HFF-Myc (cell line): ENCODE data around the gene DSC2.

Experiments used
- DNase-seq: peaks from one replicate; pipeline ENCODE4 v3.0.0-alpha.2; 2011; ENCODE audit warnings: low read depth; ENCODE audit errors: extremely low read depth
- H3K4me3 ChIP-seq: replicated peaks from 2 replicates; pipeline ENCODE4 v1.5.1; 2011; ENCODE audit warnings: low read depth, mild to moderate bottlenecking, control low read depth, low read length
- TF ChIP-seq, protein P1 (sequence below): IDR thresholded peaks from 2 replicates; pipeline ENCODE4 v1.5.1; 2012; ENCODE audit warnings: mild to moderate bottlenecking, low read depth, low read length, control low read depth; ENCODE audit errors: missing control alignments

DSC2 gene

DNA sequence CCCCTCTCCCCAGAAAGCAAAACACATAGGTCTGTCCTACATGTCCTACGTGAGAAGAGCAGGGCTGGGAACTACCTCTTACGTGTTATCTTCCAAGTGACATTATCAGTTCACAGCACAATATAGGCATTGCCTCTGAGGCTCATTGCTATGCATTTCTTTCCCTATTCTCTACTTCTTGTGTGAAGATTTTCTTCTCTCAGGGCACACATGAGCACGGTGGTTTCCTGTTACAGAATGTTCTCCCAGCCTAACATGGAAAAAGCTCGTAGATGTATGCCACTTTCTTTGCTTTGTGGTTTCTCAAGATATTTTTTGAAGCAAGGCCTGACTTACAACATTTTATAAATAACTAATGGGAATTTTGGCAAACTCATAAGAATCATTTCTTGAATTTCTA is 40.3 kb downstream of the DSC2 start:
- no peak overlapping the region for H3K4me3 ChIP-seq
- TF ChIP-seq, protein P1, sequence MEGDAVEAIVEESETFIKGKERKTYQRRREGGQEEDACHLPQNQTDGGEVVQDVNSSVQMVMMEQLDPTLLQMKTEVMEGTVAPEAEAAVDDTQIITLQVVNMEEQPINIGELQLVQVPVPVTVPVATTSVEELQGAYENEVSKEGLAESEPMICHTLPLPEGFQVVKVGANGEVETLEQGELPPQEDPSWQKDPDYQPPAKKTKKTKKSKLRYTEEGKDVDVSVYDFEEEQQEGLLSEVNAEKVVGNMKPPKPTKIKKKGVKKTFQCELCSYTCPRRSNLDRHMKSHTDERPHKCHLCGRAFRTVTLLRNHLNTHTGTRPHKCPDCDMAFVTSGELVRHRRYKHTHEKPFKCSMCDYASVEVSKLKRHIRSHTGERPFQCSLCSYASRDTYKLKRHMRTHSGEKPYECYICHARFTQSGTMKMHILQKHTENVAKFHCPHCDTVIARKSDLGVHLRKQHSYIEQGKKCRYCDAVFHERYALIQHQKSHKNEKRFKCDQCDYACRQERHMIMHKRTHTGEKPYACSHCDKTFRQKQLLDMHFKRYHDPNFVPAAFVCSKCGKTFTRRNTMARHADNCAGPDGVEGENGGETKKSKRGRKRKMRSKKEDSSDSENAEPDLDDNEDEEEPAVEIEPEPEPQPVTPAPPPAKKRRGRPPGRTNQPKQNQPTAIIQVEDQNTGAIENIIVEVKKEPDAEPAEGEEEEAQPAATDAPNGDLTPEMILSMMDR, result no peak
- DNase-seq, result no peak

DNA sequence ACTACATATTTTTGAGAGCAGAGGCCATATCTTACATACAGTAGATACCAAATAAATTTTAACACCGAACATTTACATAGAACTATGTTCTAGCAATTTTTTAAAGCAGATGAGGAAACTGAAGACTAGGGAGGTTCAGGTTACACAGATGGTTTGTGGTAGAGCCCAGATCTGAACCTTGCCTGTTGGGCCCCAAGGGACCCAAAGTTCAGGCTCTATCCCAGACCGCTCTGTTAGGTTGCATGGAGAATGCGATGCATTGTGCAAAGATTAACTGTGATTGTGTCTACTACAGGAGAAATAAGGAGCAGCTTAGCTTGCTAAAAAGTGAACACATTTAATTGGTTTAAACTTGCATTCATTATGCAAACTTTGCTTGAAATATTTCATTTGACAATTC is 43.3 kb downstream of the DSC2 start:
- DNase-seq, result no peak
- TF ChIP-seq, protein P1, result no peak
- no peak overlapping the region for H3K4me3 ChIP-seq

DNA sequence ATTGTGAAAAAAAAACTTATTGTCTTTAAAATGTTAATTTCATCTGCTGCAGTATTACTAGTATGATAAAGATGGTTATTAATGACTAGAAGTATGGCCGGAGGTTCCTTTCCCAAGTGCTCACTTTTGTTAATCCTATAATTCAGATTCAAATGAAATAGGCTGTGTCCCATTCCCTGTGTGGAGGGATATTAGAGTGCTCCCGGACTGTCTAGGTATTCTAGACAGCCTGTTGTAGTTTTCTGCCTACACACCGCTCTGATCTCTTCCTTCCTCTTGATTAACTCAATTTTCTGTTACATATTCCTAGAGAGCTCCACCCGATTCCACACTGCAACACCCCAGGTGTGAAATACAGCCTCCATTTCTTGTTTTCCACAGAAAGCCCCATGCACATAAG is 44.3 kb downstream of the DSC2 start:
- TF ChIP-seq, protein P1, result no peak
- no peak overlapping the region for H3K4me3 ChIP-seq
- DNase-seq, result no peak

DNA sequence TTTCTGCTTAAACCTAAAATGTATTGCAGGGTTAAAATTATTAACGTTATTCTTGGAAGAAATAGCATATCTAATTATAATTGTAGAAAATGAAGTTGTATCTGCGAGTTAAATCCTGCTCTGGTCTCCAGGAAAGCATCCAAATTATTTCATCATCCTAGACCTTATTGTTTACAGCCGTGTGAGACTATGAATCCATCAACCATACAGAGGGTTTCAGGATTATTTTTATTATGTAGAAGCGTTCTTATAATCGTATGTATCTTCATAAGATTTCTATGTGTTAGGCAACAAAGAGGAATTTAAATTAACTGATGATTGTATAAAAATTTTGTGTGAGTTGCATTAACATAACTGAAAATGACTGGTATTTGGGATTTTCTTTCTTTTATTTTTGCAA is 45.2 kb downstream of the DSC2 start:
- DNase-seq, result no peak
- TF ChIP-seq, protein P1, result no peak
- no peak overlapping the region for H3K4me3 ChIP-seq

DNA sequence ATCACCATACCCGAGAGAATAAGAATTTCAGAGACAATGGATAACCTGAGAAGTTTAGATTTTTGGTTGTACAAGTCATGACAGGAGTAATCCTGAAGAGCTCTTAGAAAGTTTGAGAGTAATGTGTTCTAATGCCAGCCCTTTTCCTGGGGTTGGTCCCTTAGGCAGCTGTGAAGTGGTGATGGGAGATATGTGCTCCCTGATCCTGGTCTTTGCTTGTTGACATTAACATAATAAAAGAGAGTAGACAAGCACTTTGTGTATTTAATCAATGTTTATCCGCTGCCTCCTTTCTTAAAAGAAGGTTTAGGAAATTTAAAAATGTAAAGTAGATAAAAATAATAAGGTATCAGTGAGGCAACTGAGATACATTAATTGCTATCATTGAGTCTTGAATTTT is 45.9 kb downstream of the DSC2 start:
- no peak for DNase-seq
- TF ChIP-seq, protein P1, result no peak
- H3K4me3 ChIP-seq, result no peak overlapping the region

DNA sequence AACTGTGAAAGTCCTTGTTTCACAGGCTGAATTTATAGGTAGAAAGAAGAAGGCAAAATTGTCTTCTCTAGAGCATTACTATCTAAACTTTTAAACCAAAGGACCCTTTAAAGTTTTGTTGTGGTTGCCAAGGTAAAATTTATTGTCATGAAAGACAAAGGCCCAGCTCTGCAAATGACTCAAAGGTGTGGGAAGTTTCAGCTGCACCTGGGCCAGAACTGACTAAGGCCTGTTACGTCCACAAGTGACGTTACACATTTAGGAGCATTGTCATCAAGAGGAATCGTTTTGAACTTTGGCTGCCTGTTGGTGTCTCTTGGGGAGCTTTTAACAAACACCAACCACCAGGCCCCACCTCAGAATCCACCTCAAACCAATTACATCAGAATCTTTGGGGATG is 51.6 kb downstream of the DSC2 start:
- TF ChIP-seq, protein P1, result no peak
- no peak overlapping the region for H3K4me3 ChIP-seq
- no peak for DNase-seq

DNA sequence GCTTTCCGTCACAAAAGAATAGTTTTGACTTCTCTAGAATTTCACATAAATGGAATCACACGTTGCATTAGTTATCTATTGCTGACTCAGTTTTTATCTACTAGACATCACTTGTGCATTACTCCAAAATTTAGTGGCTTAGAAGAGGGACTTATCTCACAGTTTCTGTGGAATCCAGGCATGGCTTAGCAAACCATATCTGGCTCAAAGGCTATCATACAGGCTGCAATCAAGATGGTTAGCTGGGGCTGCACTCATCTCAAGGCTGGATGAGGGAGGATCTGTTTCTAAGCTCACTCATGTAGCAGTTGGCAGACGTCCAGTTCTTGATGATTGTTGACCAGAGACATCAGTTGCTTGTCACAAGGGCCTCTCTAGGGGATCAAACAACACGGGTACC is 53.0 kb downstream of the DSC2 start:
- TF ChIP-seq, protein P1, result no peak
- H3K4me3 ChIP-seq, result no peak overlapping the region
- no peak for DNase-seq
